ENCODE results near the gene ANO7. TPM values are rescaled to one million over a fixed set of nuclear protein-coding genes. Genes with fewer than 3 reads are reported as not detected.

Gene ANO7
- total RNA-seq, 1 donor from 2014 or later = 0.81 TPM

DNA sequence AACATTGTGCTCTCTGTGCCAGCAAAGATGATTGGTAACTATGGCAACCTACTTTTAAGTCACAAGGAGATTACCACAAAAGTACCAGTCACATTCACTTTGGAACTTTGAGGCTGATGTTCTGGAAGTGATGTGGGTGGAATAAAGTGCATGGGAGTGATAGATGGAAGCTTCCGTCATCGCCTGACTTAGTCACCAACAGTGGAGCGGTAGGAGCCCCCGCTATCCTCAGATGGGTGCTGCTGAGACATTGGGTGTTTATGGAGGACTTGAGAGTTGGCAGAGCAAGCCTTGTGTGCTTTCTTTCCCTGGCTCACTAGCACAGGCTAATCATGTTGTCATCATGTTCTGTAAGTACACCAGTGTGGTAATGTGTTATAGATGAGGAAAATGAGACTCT lies 33.6 kb upstream of the ANO7 start:
- DNase-seq (ENCODE audit: missing footprints) = no peak
- intact Hi-C loops (cut with DNase I) = loop anchor here (5.0 to 10.0 kb wide), 2 partner anchors 62 to 160 kb away; partner anchors contain the start of genes HDLBP and SEPTIN2
- ATAC-seq = no peak

DNA sequence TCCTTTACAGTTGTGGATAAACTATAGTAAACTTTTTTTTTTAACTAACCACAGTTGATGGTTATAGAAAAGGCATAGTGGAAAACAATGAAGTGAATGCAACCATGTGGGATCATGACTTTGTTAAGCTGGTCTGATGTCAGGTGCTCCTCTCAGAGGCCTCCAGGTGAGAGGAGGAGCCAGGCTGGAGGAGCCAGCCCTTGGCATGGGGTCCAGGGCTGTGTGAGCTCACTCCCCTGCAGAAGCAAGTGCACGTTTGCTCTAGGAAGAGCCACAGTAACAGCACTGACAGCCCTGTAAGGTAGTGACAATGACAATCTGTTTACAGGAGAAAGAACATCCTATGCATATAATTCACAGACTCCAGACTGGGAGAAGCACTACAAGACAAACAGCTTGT lies 32.5 kb upstream of the ANO7 start:
- DNase-seq (ENCODE audit: missing footprints) (no peak), ATAC-seq (no peak)
- intact Hi-C loops (cut with DNase I) = loop anchor here (10.0 kb wide), 1 partner anchor 159 kb away; the partner anchor contains the start of genes HDLBP and SEPTIN2

DNA sequence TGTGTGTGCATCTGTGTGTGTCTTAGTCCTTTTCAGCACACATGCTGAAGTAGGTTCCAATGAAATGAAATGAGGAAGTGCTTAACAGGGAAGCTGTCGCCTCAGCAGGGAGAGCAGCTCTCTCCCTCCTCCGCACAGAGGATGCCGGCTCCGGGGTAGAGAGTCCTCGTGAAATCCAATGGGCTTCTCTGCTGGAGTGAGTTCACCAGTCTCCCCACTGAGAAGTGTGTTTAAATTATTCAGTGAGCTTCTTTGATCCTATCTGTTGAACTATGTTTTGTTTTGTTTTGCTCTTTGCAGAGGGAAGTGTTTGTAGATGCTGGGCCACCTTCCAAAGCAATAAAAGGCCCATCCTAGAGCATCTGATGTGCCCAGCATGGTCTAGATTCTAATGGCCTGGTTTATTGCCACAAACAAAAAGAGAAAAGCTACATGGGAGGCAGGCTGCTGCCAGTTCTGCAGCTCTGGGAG lies 31.5 kb upstream of the ANO7 start:
- intact Hi-C loops (cut with DNase I) = loop anchor here (10.0 kb wide), 1 partner anchor 158 kb away; the partner anchor contains the start of genes HDLBP and SEPTIN2
- no peak for DNase-seq (ENCODE audit: missing footprints)
- ATAC-seq = no peak

DNA sequence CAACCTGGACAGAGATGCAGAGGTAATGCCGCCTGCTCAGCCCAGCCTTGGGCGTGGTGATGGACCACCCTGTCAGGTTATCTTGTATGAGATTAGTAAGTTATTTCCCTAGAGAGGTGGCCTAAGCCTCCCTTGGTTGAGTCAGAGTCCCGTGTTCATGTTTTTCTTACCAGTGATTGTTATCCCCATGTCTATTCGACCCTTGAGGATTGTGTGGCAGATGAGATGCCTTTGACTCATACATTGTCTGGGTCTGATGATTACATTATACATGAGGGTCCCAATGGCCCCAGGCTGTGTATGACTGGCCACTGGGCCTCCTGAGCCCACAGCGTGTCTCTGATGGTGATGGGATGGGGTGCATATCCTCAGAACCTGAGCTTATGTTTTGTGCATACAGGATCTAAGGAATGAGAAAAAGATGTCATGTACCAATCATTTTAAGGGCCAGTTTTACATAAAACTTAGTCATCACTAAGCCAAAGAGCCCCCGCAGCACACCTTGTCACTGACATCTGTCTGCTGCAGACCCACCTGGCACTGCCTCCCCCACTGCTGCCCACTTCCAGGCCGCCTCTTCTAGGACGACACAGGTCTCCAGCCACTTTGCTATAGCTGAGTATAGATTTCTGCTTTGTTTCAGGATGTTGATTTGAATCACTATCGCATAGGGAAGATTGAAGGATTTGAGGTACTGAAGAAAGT lies 30.5 kb upstream of the ANO7 start:
- ATAC-seq = no peak
- DNase-seq (ENCODE audit: missing footprints) = no peak
- intact Hi-C loops (cut with DNase I) = loop anchor here (10.0 kb wide), 1 partner anchor 157 kb away; the partner anchor contains the start of genes HDLBP and SEPTIN2

DNA sequence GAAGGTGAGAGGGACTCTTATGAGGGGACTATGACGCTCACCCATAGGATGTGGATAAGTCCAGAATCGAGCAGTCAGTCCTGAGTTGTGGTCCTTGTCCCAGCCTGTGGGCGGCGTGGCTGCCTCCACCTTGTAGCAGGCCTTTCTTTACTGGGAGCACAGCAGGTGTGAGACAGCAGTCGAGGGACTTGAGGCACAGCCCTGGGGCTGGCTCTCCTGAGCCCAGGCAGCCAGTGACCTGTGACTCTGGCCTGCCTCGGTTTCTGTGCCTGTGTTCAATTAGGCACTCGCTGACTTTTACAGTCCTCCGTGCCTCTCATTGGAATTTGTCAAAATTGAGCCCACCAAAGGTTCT lies 30.0 kb upstream of the ANO7 start:
- ATAC-seq (no peak), DNase-seq (ENCODE audit: missing footprints) (no peak)
- intact Hi-C loops (cut with DNase I) = loop anchor here (10.0 kb wide), 1 partner anchor 156 kb away; the partner anchor contains the start of genes HDLBP and SEPTIN2

DNA sequence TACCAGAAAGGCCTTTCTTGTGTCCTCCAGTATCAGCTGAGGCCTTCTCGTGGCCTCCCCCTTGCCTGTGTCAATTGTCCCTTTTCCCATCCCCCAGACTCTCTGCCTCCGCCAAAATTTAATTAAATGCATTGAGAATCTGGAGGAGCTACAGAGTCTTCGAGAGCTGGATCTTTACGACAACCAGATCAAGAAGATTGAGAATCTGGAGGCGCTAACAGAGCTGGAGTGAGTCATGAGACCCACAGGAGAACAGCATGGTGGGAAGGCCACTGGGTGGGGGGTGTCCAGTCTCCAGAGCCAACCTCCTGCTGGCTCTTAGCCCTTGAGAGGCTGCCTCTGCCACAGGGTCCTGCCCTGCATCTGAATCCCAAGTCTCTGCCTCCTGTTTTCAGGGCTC lies 29.4 kb upstream of the ANO7 start:
- ATAC-seq (no peak), DNase-seq (ENCODE audit: missing footprints) (no peak)
- intact Hi-C loops (cut with DNase I) = loop anchor here (10.0 kb wide), 1 partner anchor 156 kb away; the partner anchor contains the start of genes HDLBP and SEPTIN2

DNA sequence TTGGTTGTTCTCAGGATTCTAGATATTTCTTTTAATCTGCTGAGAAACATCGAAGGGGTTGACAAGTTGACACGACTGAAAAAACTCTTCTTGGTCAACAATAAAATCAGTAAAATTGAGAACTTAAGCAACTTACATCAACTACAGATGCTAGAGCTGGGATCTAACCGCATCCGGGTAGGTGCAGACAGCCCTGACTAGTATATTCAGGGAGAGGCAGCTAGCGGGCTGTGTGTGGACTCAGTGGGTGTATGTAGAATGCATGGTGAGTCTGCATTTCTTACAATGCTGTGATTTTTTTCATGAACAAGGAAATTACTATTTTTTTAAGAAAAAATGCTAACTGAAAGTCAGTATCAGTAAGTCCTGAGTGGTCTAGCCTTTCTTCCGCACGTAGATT lies 28.2 kb upstream of the ANO7 start:
- DNase-seq (ENCODE audit: missing footprints) (no peak), ATAC-seq (no peak)
- intact Hi-C loops (cut with DNase I) = no loop called here

DNA sequence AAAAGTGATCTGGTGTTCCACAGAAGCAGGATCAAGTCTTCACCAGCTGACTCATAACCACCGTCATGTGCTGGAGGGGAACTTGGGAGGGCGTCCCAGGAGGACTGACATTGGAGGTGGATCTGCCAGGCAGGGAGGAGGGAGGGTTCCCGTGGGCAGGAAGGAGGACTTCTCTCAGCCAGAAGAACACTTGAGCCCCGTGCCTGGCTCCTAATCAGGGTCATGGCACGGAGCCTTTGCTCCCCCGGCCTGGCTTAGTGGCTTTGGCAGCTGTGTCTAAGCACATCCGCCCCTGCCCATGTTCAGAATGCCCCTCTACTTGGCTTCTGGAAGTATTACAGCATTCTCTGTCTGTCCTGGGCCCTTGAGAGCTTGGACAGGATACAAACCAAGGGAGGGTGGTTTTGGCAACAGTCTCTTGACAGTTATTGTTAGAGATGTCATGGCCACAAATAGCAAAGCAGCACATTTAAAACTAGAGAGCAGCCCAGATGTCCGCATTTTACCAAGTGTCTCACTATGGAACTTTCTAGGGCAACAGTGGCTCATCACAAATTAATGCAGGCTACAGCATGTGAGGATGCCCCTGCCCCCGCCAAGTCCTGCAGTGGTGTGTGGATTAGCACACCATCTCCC lies 26.7 kb upstream of the ANO7 start:
- ATAC-seq = peak; percentile 95
- intact Hi-C loops (cut with DNase I) = no loop called here
- peak; percentile 81 for DNase-seq (ENCODE audit: missing footprints)

DNA sequence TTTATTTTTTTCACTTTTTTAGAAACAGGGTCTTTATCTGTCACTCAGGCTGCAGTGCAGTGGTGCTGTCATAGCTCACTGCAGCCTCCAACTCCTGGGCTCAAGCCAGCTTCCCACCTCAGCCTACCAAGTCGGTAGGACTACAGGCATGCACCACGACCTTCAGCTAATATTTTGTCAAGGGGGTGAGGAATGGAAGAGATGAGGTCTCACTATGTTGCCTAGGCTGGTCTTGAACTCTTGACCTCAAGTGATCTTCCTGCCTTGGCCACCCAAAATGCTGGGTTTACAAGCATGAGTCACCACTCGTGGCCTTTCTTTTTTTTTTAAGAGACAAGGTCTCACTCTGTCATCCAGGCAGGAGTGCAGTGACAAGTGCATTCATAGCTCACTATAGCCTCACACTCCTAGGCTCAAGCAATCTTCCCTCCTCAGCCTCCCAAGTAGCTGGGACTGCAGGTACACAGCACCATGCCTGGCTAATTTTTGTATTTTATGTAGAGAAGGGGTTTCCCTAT lies 24.8 kb upstream of the ANO7 start:
- ATAC-seq (no peak), DNase-seq (ENCODE audit: missing footprints) (no peak)
- intact Hi-C loops (cut with DNase I) = no loop called here

DNA sequence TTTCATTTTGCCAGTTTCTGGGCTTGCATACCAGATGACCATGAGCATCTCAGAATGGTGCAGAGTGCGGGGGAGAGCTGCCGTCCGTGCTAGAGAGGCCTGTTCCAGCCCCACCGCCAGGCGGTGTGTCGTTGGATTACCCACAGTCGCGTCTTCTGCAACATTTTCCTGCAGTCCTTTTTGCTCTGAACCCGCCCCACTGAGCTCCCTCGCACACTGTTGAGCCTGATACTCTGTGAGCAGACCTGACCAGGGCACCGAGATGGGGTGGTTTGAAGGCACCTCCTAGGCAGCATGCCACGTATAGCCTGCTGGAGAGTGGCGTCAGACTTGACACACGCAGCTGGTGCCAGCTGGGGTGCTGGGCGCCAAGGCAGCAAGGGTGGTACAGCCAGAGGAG lies 20.1 kb upstream of the ANO7 start:
- ATAC-seq (no peak), DNase-seq (ENCODE audit: missing footprints) (no peak)
- intact Hi-C loops (cut with DNase I) = no loop called here

DNA sequence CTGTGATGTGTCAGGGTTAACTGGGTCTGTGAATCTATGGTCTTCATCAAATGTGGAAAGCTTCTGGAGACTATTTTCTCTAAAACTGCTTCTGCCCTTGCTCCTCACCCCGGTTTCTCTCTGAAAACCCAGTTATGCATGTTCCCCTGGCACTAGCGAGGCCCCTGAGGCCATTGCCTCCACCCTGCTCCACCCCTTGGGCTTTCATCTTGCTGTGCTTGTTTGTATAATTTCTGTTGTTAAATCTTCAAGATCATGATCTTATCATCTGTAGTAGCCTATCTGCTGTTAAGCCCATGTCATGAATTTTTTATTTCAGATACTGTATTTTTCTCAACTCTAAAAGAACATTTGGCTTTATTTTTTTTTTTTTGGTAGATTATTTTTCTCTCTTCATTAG lies 14.9 kb upstream of the ANO7 start:
- DNase-seq (ENCODE audit: missing footprints) (no peak), ATAC-seq (no peak)
- intact Hi-C loops (cut with DNase I) = no loop called here

DNA sequence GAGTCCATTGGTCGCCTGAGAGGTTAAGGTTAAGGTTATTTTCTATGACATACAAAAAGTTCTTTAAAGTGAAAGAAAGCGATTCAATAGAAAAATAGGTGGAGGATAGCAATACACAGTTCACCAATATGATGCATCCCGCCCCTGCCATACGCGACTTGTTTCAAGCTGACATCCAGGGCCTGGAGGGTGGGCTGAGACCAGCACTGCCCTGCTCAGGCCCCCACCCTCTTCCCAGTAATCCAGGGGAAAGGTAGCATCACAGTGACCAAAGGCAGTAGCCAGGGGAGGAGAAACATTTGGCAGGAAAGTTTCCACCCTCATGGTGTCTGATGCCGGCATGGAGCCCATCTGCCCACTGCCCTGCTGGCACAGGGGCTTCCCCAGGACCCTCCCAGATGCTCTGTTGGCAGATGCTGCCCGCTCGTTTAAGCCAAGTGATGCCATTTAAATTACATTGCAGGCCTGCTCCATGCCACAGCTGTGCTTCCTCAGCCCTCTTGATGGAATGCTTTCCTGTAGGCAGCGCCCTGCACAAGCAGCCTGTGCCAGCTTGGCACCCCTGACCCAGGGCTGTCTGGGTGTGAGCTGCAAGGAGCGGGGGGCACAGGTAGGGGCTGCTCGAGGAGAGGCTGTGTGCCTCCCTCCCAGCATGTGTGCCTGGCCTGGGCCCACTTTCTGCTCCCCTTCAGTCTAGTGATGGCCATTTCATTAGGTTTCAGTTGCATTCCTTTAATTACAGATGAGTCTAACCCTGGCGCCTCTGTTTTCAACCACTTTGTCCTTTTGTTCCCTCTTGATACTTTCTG lies 10.7 kb upstream of the ANO7 start:
- DNase-seq (ENCODE audit: missing footprints) = no peak

DNA sequence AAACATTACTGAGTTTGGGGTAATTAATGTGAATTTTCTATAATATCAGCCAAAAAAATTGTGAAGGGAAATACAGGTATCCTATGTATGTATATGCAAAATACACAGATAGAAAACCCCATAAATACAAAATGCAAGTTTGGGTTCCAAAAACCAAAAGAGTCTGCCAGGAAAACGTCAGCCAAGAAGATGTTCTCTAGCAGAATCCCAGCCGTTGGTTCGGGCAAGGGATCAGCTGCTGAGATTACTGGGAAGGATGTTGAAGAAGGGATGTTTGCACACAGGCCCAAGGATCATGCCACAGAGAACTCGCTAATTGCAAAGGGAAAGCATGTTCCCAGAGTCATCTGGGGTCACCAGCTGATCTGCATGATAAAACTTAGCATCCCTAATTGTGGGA lies 9.5 kb upstream of the ANO7 start:
- intact Hi-C loops (cut with DNase I) = no loop called here
- no peak for ATAC-seq
- DNase-seq (ENCODE audit: missing footprints) = no peak

More for the DNA sequence above, 10.7 kb upstream of the ANO7 start:
- intact Hi-C loops (cut with DNase I) = no loop called here
- no peak for ATAC-seq

DNA sequence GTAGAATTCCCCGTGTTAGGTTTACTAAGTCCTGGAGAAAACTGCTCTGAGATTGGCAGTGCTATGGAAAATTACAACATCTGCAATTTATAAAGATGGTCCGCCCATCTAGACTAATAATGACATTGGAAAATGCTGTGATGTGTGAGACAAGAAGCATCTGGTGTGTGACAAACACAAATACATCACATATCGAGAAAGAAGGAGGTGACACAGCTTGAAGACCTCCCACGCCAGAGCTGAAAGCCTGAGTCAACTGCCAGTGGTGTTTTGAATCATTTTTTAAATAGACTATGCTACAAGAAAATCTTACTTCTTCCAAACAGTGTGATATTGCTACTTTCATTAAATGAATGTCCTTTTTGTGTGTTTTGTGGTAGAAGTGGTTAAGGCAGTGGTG lies 8.6 kb upstream of the ANO7 start:
- DNase-seq (ENCODE audit: missing footprints) (no peak), ATAC-seq (peak; percentile 58)
- intact Hi-C loops (cut with DNase I) = no loop called here

DNA sequence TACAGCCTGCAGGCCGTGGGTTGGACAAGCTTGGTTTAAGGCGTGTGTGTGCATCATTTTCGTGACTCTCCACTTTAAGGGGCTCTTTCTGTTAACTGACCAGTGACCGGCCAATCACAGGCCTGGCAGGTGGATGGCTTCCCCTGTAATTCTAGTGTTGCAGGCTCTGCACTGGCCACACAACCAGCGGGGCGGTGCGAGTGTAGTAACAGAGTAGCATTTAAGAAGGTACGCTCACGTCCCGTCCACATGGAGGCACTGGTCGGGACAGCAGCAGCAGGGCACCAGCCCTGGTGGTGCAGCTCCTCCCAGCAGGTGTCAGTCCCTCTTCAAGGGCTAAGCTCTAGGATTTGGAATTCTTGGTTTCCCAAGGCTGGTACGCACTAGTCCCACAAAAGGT lies 8.0 kb upstream of the ANO7 start:
- ATAC-seq (no peak), DNase-seq (ENCODE audit: missing footprints) (no peak)
- intact Hi-C loops (cut with DNase I) = no loop called here

DNA sequence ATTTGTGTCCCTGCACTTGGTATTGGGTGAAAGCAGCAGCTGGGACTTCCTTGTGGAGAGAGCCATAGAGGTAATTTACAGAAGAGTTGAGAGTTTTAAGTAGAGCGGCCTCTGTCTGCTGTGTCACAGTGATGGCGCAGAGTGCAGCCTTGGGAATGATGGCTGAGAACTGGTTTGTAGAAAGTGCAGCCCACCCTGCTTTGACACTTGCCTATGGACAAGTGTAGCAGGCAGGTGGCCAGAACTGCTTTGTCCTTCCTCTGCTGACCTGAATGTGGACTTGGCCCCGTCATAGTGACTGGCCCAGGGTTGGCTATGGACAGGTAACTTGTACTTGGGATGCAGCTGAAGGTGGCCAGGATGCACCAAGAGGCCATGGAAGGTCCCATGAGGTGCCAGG lies 6.4 kb upstream of the ANO7 start:
- intact Hi-C loops (cut with DNase I) = no loop called here
- DNase-seq (ENCODE audit: missing footprints) (no peak), ATAC-seq (no peak)

DNA sequence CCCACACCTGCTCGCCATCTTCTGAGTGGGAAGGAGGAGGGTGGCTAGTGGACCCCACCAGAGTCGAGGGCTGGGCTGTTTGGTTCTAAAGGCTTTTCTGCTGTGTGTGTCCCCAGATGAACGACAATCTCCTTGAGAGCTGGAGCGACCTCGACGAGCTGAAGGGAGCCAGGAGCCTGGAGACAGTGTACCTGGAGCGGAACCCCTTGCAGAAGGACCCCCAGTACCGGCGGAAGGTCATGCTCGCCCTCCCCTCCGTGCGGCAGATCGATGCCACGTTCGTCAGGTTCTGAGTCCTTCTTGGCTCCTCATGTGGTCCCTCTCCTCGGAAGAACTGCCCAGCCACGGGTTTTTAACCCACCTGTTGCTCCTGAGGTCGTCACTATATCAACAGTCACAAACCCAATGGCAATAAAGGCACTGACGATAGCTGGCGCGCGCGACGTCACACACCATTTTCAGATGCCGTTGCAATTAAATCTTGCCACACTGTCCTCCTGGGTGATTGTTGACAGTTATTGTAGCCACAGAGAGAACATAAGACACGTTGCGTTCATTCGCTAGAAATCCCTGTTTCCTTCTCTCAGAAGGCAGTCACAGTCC lies 5.8 kb upstream of the ANO7 start:
- no peak for ATAC-seq
- intact Hi-C loops (cut with DNase I) = no loop called here
- DNase-seq (ENCODE audit: missing footprints) = no peak

DNA sequence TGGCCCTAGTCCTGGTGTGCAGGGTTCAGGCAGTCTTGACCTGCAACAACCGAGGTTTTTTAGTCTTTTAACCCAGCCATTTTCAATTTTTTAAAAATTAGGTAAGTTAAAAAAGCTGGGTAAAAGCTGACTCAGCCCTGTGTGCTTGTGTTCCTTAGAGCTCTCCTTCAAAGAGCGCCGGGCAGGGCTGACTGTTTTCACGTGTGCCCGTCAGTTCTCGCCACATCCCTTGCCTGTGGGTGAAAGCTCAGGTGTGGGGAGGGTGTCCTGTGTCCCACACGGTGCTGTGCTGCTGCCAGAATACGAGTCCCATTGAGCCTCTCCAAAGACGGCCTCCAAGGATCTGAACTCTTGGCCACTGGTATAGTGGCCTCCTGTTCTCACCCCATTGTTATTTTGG lies 5.3 kb upstream of the ANO7 start:
- no peak for ATAC-seq
- intact Hi-C loops (cut with DNase I) = no loop called here
- no peak for DNase-seq (ENCODE audit: missing footprints)

DNA sequence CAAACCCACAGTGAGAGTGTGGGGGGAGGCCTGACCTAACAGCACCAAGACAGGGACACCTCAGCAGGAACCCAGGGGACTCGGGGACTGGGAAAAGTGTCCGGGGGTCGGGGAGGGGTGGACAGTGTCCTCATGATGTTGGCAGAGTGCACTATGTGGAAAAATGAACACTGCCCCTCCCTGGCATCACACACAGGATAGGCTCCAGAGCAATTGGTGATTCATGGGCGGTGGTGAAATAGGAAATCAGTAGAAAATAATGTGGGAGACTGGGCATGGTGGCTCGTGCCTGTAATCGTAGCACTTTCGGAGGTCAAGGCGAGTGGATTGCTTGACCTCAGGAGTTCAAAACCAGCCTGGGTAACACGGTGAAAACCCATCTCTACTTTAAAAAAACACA lies 3.6 kb upstream of the ANO7 start:
- ATAC-seq = no peak
- DNase-seq (ENCODE audit: missing footprints) = no peak

More for the DNA sequence above, 3.6 kb upstream of the ANO7 start:
- intact Hi-C loops (cut with DNase I) = no loop called here

Data from Right ventricle myocardium inferior (tissue), 1 donor.